GM23248 (cell line): Measurements from ENCODE around the gene C5orf63. TPM values are rescaled to one million over a fixed set of nuclear protein-coding genes. Genes with fewer than 3 reads are reported as not detected.

ENCODE experiments used
- DNase-seq: peaks from one replicate; pipeline ENCODE4 v3.0.0-alpha.2; 2015
- H2AFZ ChIP-seq: fragments of 200-600 bp; sonication (generic); 2 replicates; pipeline ENCODE4 v1.6.1; 2016; ENCODE audit warnings: antibody characterized with exemption
- H3F3A ChIP-seq: fragments of 200-600 bp; sonication (generic); 2 replicates; pipeline ENCODE4 v1.6.1; 2016; ENCODE audit warnings: mild to moderate bottlenecking, antibody characterized with exemption, mixed run types; ENCODE audit not compliant: insufficient read depth
- H3K27ac ChIP-seq: fragments of 200-600 bp; sonication (generic); 2 replicates; pipeline ENCODE4 v1.5.1; 2016; ENCODE audit warnings: mild to moderate bottlenecking
- H3K27me3 ChIP-seq: fragments of 200-600 bp; sonication (generic); replicated peaks from 2 replicates; pipeline ENCODE4 v1.6.1; 2016; ENCODE audit warnings: mild to moderate bottlenecking; ENCODE audit not compliant: insufficient read depth
- H3K36me3 ChIP-seq: fragments of 200-600 bp; sonication (generic); 2 replicates; pipeline ENCODE4 v1.6.1; 2016; ENCODE audit warnings: low read depth, mild to moderate bottlenecking
- H3K4me1 ChIP-seq: fragments of 200-600 bp; sonication (generic); 2 replicates; pipeline ENCODE4 v1.6.1; 2016; ENCODE audit warnings: mild to moderate bottlenecking; ENCODE audit not compliant: insufficient read depth
- H3K4me2 ChIP-seq: fragments of 200-600 bp; sonication (generic); one replicate; pipeline ENCODE4 v1.6.1; 2016; ENCODE audit warnings: mild to moderate bottlenecking; ENCODE audit not compliant: unreplicated experiment
- H3K4me3 ChIP-seq: fragments of 200-600 bp; sonication (generic); 2 replicates; pipeline ENCODE4 v1.5.1; 2016; ENCODE audit warnings: mild to moderate bottlenecking
- H3K79me2 ChIP-seq: fragments of 200-600 bp; sonication (generic); 2 replicates; pipeline ENCODE4 v1.6.1; 2016; ENCODE audit warnings: mild to moderate bottlenecking; ENCODE audit not compliant: insufficient read depth
- H3K9ac ChIP-seq: fragments of 200-600 bp; sonication (generic); 2 replicates; pipeline ENCODE4 v1.6.1; 2016; ENCODE audit warnings: mild to moderate bottlenecking
- H3K9me2 ChIP-seq: fragments of 200-600 bp; sonication (generic); 2 replicates; pipeline ENCODE4 v1.6.1; 2016; ENCODE audit warnings: mixed run types, mild to moderate bottlenecking, moderate library complexity; ENCODE audit not compliant: insufficient read depth
- H3K9me3 ChIP-seq: fragments of 200-600 bp; sonication (generic); one replicate; pipeline ENCODE4 v1.6.1; 2017; ENCODE audit warnings: low read depth
- H4K20me1 ChIP-seq: fragments of 200-600 bp; sonication (generic); 2 replicates; pipeline ENCODE4 v1.6.0; 2016; ENCODE audit not compliant: insufficient read depth
- EZH2 ChIP-seq: fragments of 200-600 bp; sonication (generic); IDR thresholded peaks from 2 replicates; pipeline ENCODE4 v1.6.1; 2018; ENCODE audit warnings: antibody characterized with exemption, mild to moderate bottlenecking; ENCODE audit not compliant: insufficient read depth, poor library complexity, severe bottlenecking
- EZH2phosphoT487 ChIP-seq: fragments of 200-600 bp; sonication (generic); IDR thresholded peaks from 2 replicates; pipeline ENCODE4 v1.6.1; 2018; ENCODE audit warnings: antibody characterized with exemption, moderate library complexity, mild to moderate bottlenecking, low read depth; ENCODE audit not compliant: insufficient read depth
- WGBS, 2 experiments: methylation state at CpG; one replicate each; pipeline ENCODE4 v1.1.6; 2015 to 2017; ENCODE audit warnings: low lambda C conversion rate in 2 of 2, low coverage in 1 of 2; ENCODE audit errors: missing lambda C conversion rate in 2 of 2; 5-methylcytosine and 5-hydroxymethylcytosine counted together
- in situ Hi-C: fragments of 300-500 bp; cut with MboI; formaldehyde crosslinking; loops from 2 replicates; pipeline ENCODE4 v1.15.0; 2020
- polyA plus RNA-seq: library from polyadenylated mRNA; unstranded; fragments of >200 nt; fragmentation: Nextera tagmentation; extraction: Ambion mirVana; gene quantifications from 2 replicates; pipeline ENCODE4 v1.2.1, GENCODE V29; 2016
- total RNA-seq: library from RNA; depleted of rRNA; stranded (reverse); fragments of >200 nt; shearing (Covaris generic); gene quantifications from 2 replicates; pipeline ENCODE4 v1.2.3, GENCODE V29; 2014

The C5orf63 gene
- total and polyA plus RNA-seq, 2 experiments from 2014 or later: 0.97 to 7.2 TPM

- no peaks in the 10 kb centered on the region for H3K79me2 ChIP-seq
- no peaks in the 10 kb centered on the region for H3K9me2 ChIP-seq
- no peak overlapping the region; the same call in 1 of the 2 replicates for H3K9ac ChIP-seq
- no peaks in the 10 kb centered on the region for H4K20me1 ChIP-seq
- peak overlapping the region; percentile 65 for H3K27ac ChIP-seq
- no peak overlapping the region for H2AFZ ChIP-seq
- in situ Hi-C loops: no loop called here
- peak overlapping the region; percentile 56 for H3K4me2 ChIP-seq
- H3K4me1 ChIP-seq: peaks cover 45% of the 10 kb centered on the region
- whole genome bisulfite sequencing, 2 experiments: 18 to 19% methylated on average over 2 of the region's 2 CpGs
- H3K9me3 ChIP-seq: no peaks in the 10 kb centered on the region
- H3K27me3 ChIP-seq: no peaks in the 10 kb centered on the region
- no peaks in the 10 kb centered on the region for H3K36me3 ChIP-seq
- TF ChIP-seq EZH2phosphoT487 (no peak), EZH2 (no peak)
- peaks cover 44% of the 10 kb centered on the region for H3F3A ChIP-seq
- peak; percentile 63 for DNase-seq
- 0 out of 2 replicates have a peak overlapping the region, but pooled peaks have one; percentile 6 for H3K4me3 ChIP-seq
Measured at GRCh38 chr5:127010362-127010761, 62.9 kb downstream of the C5orf63 start.

- in situ Hi-C loops: no loop called here
- H3K4me2 ChIP-seq: no peak overlapping the region
- no peaks in the 10 kb centered on the region for H3K9me2 ChIP-seq
- no peak for TF ChIP-seq EZH2phosphoT487
- TF ChIP-seq EZH2: no peak
- no peaks in the 10 kb centered on the region for H3K79me2 ChIP-seq
- H3K36me3 ChIP-seq: no peaks in the 10 kb centered on the region
- no peaks in the 10 kb centered on the region for H3K27me3 ChIP-seq
- no peak for DNase-seq
- no peak overlapping the region for H2AFZ ChIP-seq
- H3K27ac ChIP-seq: peak overlapping the region; percentile 65
- peaks cover 44% of the 10 kb centered on the region for H3F3A ChIP-seq
- H3K9me3 ChIP-seq: no peaks in the 10 kb centered on the region
- peaks cover 45% of the 10 kb centered on the region for H3K4me1 ChIP-seq
- H3K4me3 ChIP-seq: no peak overlapping the region
- H3K9ac ChIP-seq: no peak overlapping the region
- H4K20me1 ChIP-seq: no peaks in the 10 kb centered on the region
- WGBS, 2 experiments: 97 to 100% methylated on average over 1 of the region's 1 CpG
Measured at GRCh38 chr5:127009784-127010183, 63.5 kb downstream of the C5orf63 start.

GRCh38 chr5:127008300-127008975, 64.9 kb downstream of the C5orf63 start:
- H3K9ac ChIP-seq: no peak overlapping the region
- no peak overlapping the region for H3K27ac ChIP-seq
- H2AFZ ChIP-seq: no peak overlapping the region
- peaks cover 36% of the 10 kb centered on the region for H3F3A ChIP-seq
- WGBS, 2 experiments: 58 to 63% methylated on average over 6 of the region's 6 CpGs
- in situ Hi-C loops: no loop called here
- H3K9me3 ChIP-seq: no peaks in the 10 kb centered on the region
- H3K4me3 ChIP-seq: no peak overlapping the region
- H3K79me2 ChIP-seq: no peaks in the 10 kb centered on the region
- no peaks in the 10 kb centered on the region for H3K36me3 ChIP-seq
- TF ChIP-seq EZH2 (no peak), EZH2phosphoT487 (no peak)
- no peak for DNase-seq
- H4K20me1 ChIP-seq: no peaks in the 10 kb centered on the region
- H3K4me2 ChIP-seq: no peak overlapping the region
- no peaks in the 10 kb centered on the region for H3K9me2 ChIP-seq
- no peaks in the 10 kb centered on the region for H3K27me3 ChIP-seq
- H3K4me1 ChIP-seq: peaks cover 43% of the 10 kb centered on the region

- Histone ChIP-seq H3K9ac (no peak overlapping the region), H2AFZ (no peak overlapping the region), H3K27ac (no peak overlapping the region), H3K4me2 (no peak overlapping the region), H3K79me2 (no peaks in the 10 kb centered on the region), H3F3A (peaks cover 31% of the 10 kb centered on the region), H3K4me3 (no peak overlapping the region), H3K4me1 (peaks cover 38% of the 10 kb centered on the region), H3K9me2 (no peaks in the 10 kb centered on the region), H3K36me3 (no peaks in the 10 kb centered on the region), H3K27me3 (no peaks in the 10 kb centered on the region), H3K9me3 (no peaks in the 10 kb centered on the region), H4K20me1 (no peaks in the 10 kb centered on the region)
- in situ Hi-C loops: no loop called here
- no peak for DNase-seq
- TF ChIP-seq EZH2phosphoT487 (no peak), EZH2 (no peak)
- WGBS, 2 experiments: 98 to 100% methylated on average over 1 of the region's 1 CpG
Measured at GRCh38 chr5:127007522-127007921, 65.8 kb downstream of the C5orf63 start.
